ENCODE results near the gene ANKS1A. TPM values are rescaled to one million over a fixed set of nuclear protein-coding genes. Genes with fewer than 3 reads are reported as not detected.
"Not testable (repeated sequence)": the region's sequence is repeated elsewhere in the genome, so short reads cannot be mapped to it uniquely, and the experiment has no call there.

The ANKS1A gene
- total RNA-seq, 1 donor from 2014 or later = 43.2 TPM

DNA sequence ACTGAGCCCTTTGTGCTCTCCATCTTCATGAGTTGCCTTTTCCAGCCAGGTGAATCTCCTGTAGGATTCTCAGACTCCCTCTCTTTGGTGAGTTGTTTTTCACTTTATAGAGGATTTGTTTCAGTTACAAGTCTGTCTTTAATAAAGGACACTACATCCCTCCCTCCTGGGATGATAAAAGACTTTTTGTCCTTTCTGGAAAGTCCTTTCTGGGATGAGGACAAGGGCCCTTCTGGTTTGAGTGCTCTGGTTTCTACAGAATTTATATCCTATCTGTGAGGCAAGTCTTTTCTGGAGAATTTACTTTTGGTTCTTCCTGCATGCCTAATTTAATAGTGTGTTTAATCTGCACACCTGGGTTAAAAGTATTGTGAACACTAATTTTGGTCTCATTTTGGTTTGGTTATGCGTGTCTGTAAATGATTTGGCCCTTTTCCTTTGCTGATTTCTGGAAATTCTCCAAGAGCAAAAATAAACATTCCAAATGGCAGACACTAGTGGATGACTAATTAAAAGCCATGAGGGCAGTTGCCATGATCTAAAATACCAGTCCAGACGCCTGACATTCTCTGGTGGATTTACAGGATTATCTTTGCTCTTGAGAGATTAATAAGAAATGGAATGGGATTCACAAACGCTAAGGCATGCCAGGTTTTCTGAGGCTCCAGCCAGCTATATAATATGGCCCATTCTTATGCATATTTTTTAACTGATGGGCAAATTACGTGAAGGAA is 207.2 kb downstream of the ANKS1A start:
- no peak for DNase-seq (ENCODE audit: low spot score)

DNA sequence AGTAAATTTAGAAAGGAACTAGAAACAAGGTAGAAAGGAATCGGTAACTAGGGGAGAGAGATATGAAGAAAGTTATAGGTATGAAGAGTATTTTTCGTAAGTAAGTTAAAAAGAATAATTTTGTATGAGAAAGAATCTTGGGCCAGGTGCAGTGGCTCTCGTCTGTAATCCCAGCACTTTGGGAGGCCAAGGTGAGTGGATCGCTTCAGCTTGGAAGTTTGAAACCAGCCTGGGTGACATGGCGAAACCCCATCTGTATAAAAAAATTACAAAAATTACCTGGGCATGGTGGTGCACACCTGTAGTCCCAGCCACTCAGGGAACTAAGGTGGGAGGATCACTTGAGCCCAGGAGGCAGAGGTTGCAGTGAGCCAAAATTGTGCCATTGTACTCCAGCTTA is 210.1 kb downstream of the ANKS1A start:
- no peak for DNase-seq (ENCODE audit: low spot score)

GRCh38 chr6:35105078-35105477 is 216.0 kb downstream of the ANKS1A start:
- DNase-seq (ENCODE audit: low spot score) = no peak

- DNase-seq (ENCODE audit: low spot score) = not testable (repeated sequence)
These were observed 217.0 kb downstream of the ANKS1A start for GRCh38 chr6:35106061-35106460.

GRCh38 chr6:35107208-35107607 is 218.2 kb downstream of the ANKS1A start:
- DNase-seq (ENCODE audit: low spot score) = not testable (repeated sequence)

- not testable (repeated sequence) for DNase-seq (ENCODE audit: low spot score)
These were observed 218.7 kb downstream of the ANKS1A start for GRCh38 chr6:35107761-35108160.

DNA sequence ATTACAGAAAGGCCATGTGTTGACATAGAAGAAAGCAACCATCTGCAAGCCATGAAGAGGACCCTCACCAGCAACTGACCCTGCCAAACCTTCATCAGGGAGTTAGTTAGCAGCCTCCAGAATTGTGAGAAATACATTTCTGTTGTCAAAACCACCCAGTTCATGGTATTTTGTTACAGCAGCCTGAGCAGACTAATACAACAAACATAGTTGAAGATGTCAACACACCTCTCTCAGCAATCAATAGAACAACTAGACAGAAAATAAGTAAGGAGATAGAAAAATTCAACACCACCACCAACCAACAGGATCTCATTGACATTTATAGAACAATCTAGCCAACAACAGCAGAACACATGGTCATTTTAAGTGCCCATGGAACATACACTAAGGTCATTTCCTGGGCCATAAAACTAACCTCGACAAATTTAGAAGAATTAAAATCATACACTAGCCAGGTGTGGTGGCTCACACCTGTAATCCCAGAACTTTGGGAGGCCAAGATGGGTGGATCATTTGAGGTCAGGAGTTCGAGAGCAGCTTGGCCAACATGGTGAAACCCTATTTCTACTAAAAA is 219.3 kb downstream of the ANKS1A start:
- DNase-seq (ENCODE audit: low spot score) = no peak

DNA sequence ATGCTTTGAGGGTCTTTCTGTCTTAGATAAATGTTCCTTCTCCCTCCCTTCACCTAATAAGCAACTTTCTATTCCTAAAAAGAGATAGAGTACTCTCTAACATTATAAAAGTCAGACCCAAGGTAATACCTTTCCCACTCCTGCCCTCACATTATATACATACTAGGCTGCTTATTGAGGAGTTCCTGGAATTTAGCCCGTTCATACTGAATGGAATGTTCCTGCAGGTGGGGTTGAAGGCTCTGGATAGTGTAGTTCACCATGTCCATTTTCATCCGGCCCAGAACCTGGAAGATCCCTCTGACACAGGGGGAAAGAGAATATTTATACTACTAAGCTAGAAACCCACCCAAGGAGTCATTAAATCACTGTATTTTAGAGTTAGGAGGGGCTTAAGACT is 231.7 kb downstream of the ANKS1A start:
- no peak for DNase-seq (ENCODE audit: low spot score)

GRCh38 chr6:35124356-35124755 is 235.3 kb downstream of the ANKS1A start:
- no peak for DNase-seq (ENCODE audit: low spot score)

- no peak for DNase-seq (ENCODE audit: low spot score)
These were observed 239.0 kb downstream of the ANKS1A start for GRCh38 chr6:35128042-35128441.

DNA sequence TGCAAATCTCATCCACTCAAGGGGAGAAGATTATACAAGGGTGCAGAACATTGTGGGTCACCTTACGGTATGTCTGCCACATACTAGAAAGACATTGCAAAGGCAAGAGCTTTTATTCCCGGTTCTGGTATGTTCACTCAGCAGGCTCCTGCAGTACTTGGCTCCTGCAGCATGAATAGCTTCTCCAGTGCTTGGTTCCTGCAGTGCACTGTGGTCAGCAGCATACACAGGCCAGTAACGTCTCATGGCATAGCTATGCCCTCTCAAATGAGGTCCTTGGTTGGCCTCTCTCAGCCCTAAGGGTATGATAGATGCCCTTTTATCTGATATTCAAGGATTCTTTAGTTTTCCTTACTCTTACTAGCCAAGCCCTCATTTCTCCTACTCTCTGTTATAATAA is 239.4 kb downstream of the ANKS1A start:
- DNase-seq (ENCODE audit: low spot score) = no peak

DNA sequence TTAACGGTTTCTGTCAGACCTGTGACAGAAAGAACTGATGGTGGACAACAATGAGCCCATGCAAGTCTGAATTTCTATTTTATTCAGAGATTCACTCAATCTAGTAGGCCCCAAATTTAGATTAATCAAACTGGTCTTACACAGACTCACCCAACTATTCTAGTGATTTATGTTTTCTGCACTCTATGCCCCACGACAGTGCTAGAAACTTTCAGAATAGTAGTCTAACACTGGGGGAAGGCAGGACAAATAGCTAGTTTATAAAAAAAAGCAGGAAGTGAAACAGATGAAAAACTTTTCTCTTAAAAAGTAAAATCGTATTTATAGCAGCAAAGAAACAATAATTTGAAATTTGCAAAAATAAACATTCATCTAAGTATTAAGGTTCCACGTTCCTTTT is 247.1 kb downstream of the ANKS1A start:
- DNase-seq (ENCODE audit: low spot score) = no peak

DNA sequence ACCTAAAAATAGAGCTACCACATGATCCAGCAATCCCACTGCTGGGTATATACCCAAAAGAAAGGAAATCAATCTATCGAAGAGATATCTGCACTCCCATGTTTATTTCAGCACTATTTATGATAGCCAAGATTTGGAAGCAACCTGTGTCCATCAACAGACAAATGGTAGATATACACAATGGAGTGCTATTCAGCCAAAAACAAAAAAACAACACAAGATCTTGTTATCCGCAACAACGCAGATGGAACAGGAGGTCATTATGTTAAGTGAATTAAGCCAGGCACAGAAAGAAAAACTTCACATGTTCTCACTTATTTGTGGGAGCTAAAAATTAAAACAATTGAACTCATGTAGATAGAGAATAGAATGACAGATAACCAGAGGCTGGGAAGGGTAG is 249.1 kb downstream of the ANKS1A start:
- DNase-seq (ENCODE audit: low spot score) = not testable (repeated sequence)

GRCh38 chr6:35139470-35139869 is 250.4 kb downstream of the ANKS1A start:
- no peak for DNase-seq (ENCODE audit: low spot score)

GRCh38 chr6:35139924-35140638 is 251.0 kb downstream of the ANKS1A start:
- DNase-seq (ENCODE audit: low spot score) = peak; percentile 52

DNA sequence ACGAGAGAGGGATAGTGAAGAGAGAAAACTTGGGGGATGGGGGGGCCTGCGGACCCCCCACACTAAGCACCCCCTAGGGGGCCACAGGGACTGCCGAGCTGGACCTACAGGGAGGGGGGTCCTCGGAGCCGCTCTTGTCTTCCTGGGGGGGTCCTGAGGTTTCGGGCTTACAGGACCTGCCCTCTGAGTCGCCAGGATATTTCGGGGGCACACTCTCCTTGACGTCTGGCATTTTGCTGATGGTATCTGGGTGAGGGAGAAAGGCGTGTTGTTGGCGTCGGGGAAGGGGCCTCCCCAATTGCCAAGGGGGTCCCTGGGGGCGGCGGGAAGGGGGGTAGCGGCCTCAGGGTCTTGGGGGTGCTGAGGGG is 251.6 kb downstream of the ANKS1A start:
- no peak for DNase-seq (ENCODE audit: low spot score)

Other genes with a start within 250 kb of the ANKS1A start
- gene ILRUN, start 192.5 kb upstream of the ANKS1A start, total RNA-seq = 89.5 TPM
- 66.4 TPM for gene SNRPC, start 131.8 kb upstream of the ANKS1A start, total RNA-seq
- 10.8 TPM for gene BLTP3A, start 97.2 kb upstream of the ANKS1A start, total RNA-seq
- 17.7 TPM for gene TAF11, start 1.2 kb upstream of the ANKS1A start, total RNA-seq